Renal cortex interstitium (tissue), 11 donors: ENCODE results near the gene CPLX3. TPM values are rescaled to one million over a fixed set of nuclear protein-coding genes. Genes with fewer than 3 reads are reported as not detected.

Experiments used
- DNase-seq, 11 donors: peaks; one replicate each; pipeline ENCODE4 v3.0.0-alpha.2; 2013; ENCODE audit warnings: low read depth in 9 of 11, low spot score in 4 of 11; ENCODE audit errors: extremely low read depth in 1 of 11
- polyA plus RNA-seq, 3 donors: library from polyadenylated mRNA; unstranded; fragments of 120-200 nt; gene quantifications; one replicate each; pipeline ENCODE4 v1.2.1, GENCODE V29; 2013; ENCODE audit not compliant: insufficient read length in 3 of 3

The CPLX3 gene
- polyA plus RNA-seq, 3 donors, result not detected

GRCh38 chr15:74799856-74800558 is 26.4 kb upstream of the CPLX3 start:
- no peak for DNase-seq

GRCh38 chr15:74800559-74801094 is 25.8 kb upstream of the CPLX3 start:
- DNase-seq, result no peak

- DNase-seq, result no peak
These were observed 25.0 kb upstream of the CPLX3 start for GRCh38 chr15:74801311-74801997.

- DNase-seq, result no peak
These were observed 24.1 kb upstream of the CPLX3 start for GRCh38 chr15:74802290-74802689.

- DNase-seq, result no peak
These were observed 23.5 kb upstream of the CPLX3 start for GRCh38 chr15:74802862-74803447.

- no peak for DNase-seq
These were observed 21.5 kb upstream of the CPLX3 start for GRCh38 chr15:74804935-74805334.

GRCh38 chr15:74807282-74807681 is 19.1 kb upstream of the CPLX3 start:
- DNase-seq, result no peak

GRCh38 chr15:74808078-74808839 is 18.2 kb upstream of the CPLX3 start:
- DNase-seq, result no peak

GRCh38 chr15:74808840-74809229 is 17.6 kb upstream of the CPLX3 start:
- no peak for DNase-seq

GRCh38 chr15:74809242-74809641 is 17.2 kb upstream of the CPLX3 start:
- DNase-seq, result no peak

- no peak for DNase-seq
These were observed 16.5 kb upstream of the CPLX3 start for GRCh38 chr15:74809956-74810355.

- no peak for DNase-seq
These were observed 13.9 kb upstream of the CPLX3 start, which contains the start of gene LMAN1L for GRCh38 chr15:74812533-74812932. Gene LMAN1L (plus strand): TSS chr15:74812835. CDS start chr15:74812855, 20 bp downstream.

GRCh38 chr15:74815121-74815934 is 11.1 kb upstream of the CPLX3 start:
- no peak for DNase-seq

- no peak for DNase-seq
These were observed 10.5 kb upstream of the CPLX3 start for GRCh38 chr15:74815961-74816360.

- DNase-seq, result no peak
These were observed 9.6 kb upstream of the CPLX3 start for GRCh38 chr15:74816624-74817369.

GRCh38 chr15:74817370-74817737 is 9.1 kb upstream of the CPLX3 start:
- DNase-seq, result no peak

- no peak for DNase-seq
These were observed 6.4 kb upstream of the CPLX3 start for GRCh38 chr15:74820056-74820455.
